Neural cell (in vitro differentiated cells): ENCODE data around the gene ZBTB17. TPM values are rescaled to one million over a fixed set of nuclear protein-coding genes. Genes with fewer than 3 reads are reported as not detected.

Experiments
- H2AFZ ChIP-seq: fragments of 200-600, 300-800 bp; sonication (generic), shearing (Covaris generic); 2 replicates; pipeline ENCODE4 v1.6.0; 2014; ENCODE audit warnings: low read depth, mild to moderate bottlenecking, antibody characterized with exemption, low read length, moderate library complexity
- H3F3A ChIP-seq: fragments of 200-600 bp; shearing (Covaris generic); 2 replicates; pipeline ENCODE4 v1.6.1; 2016; ENCODE audit warnings: mild to moderate bottlenecking, moderate library complexity, mixed read lengths, antibody characterized with exemption, low read length; ENCODE audit not compliant: insufficient read depth, poor library complexity, severe bottlenecking
- H3K27ac ChIP-seq: fragments of 200-600, 300-800 bp; sonication (generic), shearing (Covaris generic); 2 replicates; pipeline ENCODE4 v1.5.1; 2014; ENCODE audit warnings: mild to moderate bottlenecking, low read length, moderate library complexity
- H3K27me3 ChIP-seq: fragments of 300-800, 200-600 bp; sonication (generic), shearing (Covaris generic); 2 replicates; pipeline ENCODE4 v1.6.0; 2014; ENCODE audit warnings: mild to moderate bottlenecking, low read depth, low read length, moderate library complexity; ENCODE audit not compliant: insufficient read depth
- H3K36me3 ChIP-seq: fragments of 300-800, 200-600 bp; sonication (generic), shearing (Covaris generic); 2 replicates; pipeline ENCODE4 v1.5.1; 2014; ENCODE audit warnings: mild to moderate bottlenecking, antibody characterized with exemption, low read length, moderate library complexity; ENCODE audit not compliant: insufficient read depth
- H3K4me2 ChIP-seq: fragments of 300-800, 200-600 bp; sonication (generic), shearing (Covaris generic); 2 replicates; pipeline ENCODE4 v1.6.0; 2014; ENCODE audit warnings: mild to moderate bottlenecking, low read length
- H3K4me3 ChIP-seq: fragments of 300-800, 200-600 bp; sonication (generic), shearing (Covaris generic); 2 replicates; pipeline ENCODE4 v1.5.1; 2014; ENCODE audit warnings: mild to moderate bottlenecking, low read length, moderate library complexity
- H3K79me2 ChIP-seq: fragments of 200-600 bp; shearing (Covaris generic); replicated peaks from 2 replicates; pipeline ENCODE4 v1.6.0; 2014; ENCODE audit warnings: mild to moderate bottlenecking, low read length, moderate library complexity; ENCODE audit not compliant: insufficient read depth
- H3K9ac ChIP-seq: fragments of 300-800, 200-600 bp; sonication (generic), shearing (Covaris generic); 2 replicates; pipeline ENCODE4 v1.6.1; 2016; ENCODE audit warnings: mild to moderate bottlenecking, low read length, mixed read lengths
- H3K9me2 ChIP-seq: fragments of 200-600 bp; shearing (Covaris generic); 2 replicates; pipeline ENCODE4 v1.6.1; 2016; ENCODE audit warnings: mild to moderate bottlenecking, low read length, mixed read lengths; ENCODE audit not compliant: insufficient read depth
- H3K9me3 ChIP-seq: fragments of 200-600, 300-800 bp; sonication (generic), shearing (Covaris generic); 2 replicates; pipeline ENCODE4 v1.6.1; 2016; ENCODE audit warnings: mild to moderate bottlenecking, mixed run types, low read length, moderate library complexity, mixed read lengths
- H4K20me1 ChIP-seq: fragments of 200-600 bp; shearing (Covaris generic); 2 replicates; pipeline ENCODE4 v1.6.1; 2016; ENCODE audit warnings: mild to moderate bottlenecking, mixed run types; ENCODE audit not compliant: insufficient read depth
- EP300 ChIP-seq: fragments of 450-650 bp; conservative IDR thresholded peaks from 2 replicates; pipeline ENCODE4 v1.6.1; 2014; ENCODE audit warnings: antibody characterized with exemption, mild to moderate bottlenecking, moderate library complexity; ENCODE audit not compliant: poor library complexity, severe bottlenecking
- EZH2 ChIP-seq: fragments of 200-600, 300-800 bp; shearing (Covaris generic), sonication (generic); IDR thresholded peaks from 2 replicates; pipeline ENCODE4 v1.6.1; 2014; ENCODE audit warnings: antibody characterized with exemption, low read length, borderline replicate concordance, mild to moderate bottlenecking; ENCODE audit not compliant: insufficient read depth, poor library complexity, severe bottlenecking
- MXI1 ChIP-seq: fragments of 450-650 bp; conservative IDR thresholded peaks from 2 replicates; pipeline ENCODE4 v1.6.1; 2014; ENCODE audit warnings: antibody characterized with exemption, mild to moderate bottlenecking; ENCODE audit not compliant: poor library complexity, severe bottlenecking
- POLR2AphosphoS5 ChIP-seq: IDR thresholded peaks from 2 replicates; pipeline ENCODE4 v1.6.1; 2012
- RAD21 ChIP-seq: fragments of 450-650 bp; conservative IDR thresholded peaks from 2 replicates; pipeline ENCODE4 v1.6.1; 2014; ENCODE audit warnings: antibody characterized with exemption, mild to moderate bottlenecking, moderate library complexity
- SMC3 ChIP-seq: fragments of 450-650 bp; conservative IDR thresholded peaks from 2 replicates; pipeline ENCODE4 v1.6.1; 2014; ENCODE audit warnings: antibody characterized with exemption, mild to moderate bottlenecking, moderate library complexity; ENCODE audit not compliant: poor library complexity
- TAF1 ChIP-seq: IDR thresholded peaks from 2 replicates; pipeline ENCODE4 v1.6.1; 2012; ENCODE audit warnings: low read depth
- polyA plus RNA-seq: library from polyadenylated mRNA; depleted of rRNA; stranded (reverse); fragments of >200 nt; gene quantifications from 2 replicates; pipeline ENCODE4 v1.2.3, GENCODE V29; 2014
- TF ChIP-seq, protein P1 (sequence below): fragments of 450-650 bp; IDR thresholded peaks from 2 replicates; pipeline ENCODE4 v1.5.1; 2014; ENCODE audit warnings: antibody characterized with exemption, mild to moderate bottlenecking, moderate library complexity; ENCODE audit not compliant: poor library complexity, severe bottlenecking
- TF ChIP-seq, protein P2 (sequence below): IDR thresholded peaks from 2 replicates; pipeline ENCODE4 v1.6.1; 2012; ENCODE audit warnings: borderline replicate concordance

The ZBTB17 gene
- polyA plus RNA-seq, 1 donor from 2014 or later = 114 TPM

DNA sequence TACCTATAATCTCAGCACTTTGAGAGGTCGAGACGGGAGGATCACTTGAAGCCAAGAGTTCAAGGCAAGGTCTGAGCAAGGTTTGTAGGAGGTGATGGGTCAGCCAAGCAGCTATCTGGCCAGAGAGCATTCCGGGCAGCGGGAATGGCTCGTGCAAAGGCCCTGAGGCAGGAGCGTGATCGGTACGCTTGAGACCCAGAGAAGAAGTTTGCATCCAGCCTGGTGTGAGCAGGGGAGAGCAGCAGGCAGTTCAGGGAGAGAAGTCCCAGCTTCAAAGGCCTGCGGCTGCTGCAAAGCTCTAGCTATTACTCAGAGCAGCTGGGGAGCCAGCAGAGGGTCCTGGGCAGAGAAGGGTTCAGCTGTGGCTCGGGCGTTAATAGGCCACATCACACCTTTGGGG is 23.0 kb upstream of the ZBTB17 start:
- Histone ChIP-seq H3K36me3 (no peaks in the 10 kb centered on the region), H3K27me3 (no peaks in the 10 kb centered on the region), H3K4me2 (no peak overlapping the region), H3F3A (no peaks in the 10 kb centered on the region), H2AFZ (no peak overlapping the region), H4K20me1 (no peaks in the 10 kb centered on the region), H3K27ac (no peak overlapping the region), H3K9me3 (no peaks in the 10 kb centered on the region), H3K79me2 (no peaks in the 10 kb centered on the region), H3K4me3 (no peak overlapping the region), H3K9me2 (no peaks in the 10 kb centered on the region), H3K9ac (no peak overlapping the region)
- no peak for TF ChIP-seq TAF1
- TF ChIP-seq, protein P1, sequence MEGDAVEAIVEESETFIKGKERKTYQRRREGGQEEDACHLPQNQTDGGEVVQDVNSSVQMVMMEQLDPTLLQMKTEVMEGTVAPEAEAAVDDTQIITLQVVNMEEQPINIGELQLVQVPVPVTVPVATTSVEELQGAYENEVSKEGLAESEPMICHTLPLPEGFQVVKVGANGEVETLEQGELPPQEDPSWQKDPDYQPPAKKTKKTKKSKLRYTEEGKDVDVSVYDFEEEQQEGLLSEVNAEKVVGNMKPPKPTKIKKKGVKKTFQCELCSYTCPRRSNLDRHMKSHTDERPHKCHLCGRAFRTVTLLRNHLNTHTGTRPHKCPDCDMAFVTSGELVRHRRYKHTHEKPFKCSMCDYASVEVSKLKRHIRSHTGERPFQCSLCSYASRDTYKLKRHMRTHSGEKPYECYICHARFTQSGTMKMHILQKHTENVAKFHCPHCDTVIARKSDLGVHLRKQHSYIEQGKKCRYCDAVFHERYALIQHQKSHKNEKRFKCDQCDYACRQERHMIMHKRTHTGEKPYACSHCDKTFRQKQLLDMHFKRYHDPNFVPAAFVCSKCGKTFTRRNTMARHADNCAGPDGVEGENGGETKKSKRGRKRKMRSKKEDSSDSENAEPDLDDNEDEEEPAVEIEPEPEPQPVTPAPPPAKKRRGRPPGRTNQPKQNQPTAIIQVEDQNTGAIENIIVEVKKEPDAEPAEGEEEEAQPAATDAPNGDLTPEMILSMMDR = no peak
- TF ChIP-seq MXI1 = no peak
- TF ChIP-seq RAD21 = no peak
- TF ChIP-seq EZH2 = no peak
- TF ChIP-seq SMC3 = no peak
- TF ChIP-seq EP300 = no peak
- no peak for TF ChIP-seq POLR2AphosphoS5
- TF ChIP-seq, protein P2, sequence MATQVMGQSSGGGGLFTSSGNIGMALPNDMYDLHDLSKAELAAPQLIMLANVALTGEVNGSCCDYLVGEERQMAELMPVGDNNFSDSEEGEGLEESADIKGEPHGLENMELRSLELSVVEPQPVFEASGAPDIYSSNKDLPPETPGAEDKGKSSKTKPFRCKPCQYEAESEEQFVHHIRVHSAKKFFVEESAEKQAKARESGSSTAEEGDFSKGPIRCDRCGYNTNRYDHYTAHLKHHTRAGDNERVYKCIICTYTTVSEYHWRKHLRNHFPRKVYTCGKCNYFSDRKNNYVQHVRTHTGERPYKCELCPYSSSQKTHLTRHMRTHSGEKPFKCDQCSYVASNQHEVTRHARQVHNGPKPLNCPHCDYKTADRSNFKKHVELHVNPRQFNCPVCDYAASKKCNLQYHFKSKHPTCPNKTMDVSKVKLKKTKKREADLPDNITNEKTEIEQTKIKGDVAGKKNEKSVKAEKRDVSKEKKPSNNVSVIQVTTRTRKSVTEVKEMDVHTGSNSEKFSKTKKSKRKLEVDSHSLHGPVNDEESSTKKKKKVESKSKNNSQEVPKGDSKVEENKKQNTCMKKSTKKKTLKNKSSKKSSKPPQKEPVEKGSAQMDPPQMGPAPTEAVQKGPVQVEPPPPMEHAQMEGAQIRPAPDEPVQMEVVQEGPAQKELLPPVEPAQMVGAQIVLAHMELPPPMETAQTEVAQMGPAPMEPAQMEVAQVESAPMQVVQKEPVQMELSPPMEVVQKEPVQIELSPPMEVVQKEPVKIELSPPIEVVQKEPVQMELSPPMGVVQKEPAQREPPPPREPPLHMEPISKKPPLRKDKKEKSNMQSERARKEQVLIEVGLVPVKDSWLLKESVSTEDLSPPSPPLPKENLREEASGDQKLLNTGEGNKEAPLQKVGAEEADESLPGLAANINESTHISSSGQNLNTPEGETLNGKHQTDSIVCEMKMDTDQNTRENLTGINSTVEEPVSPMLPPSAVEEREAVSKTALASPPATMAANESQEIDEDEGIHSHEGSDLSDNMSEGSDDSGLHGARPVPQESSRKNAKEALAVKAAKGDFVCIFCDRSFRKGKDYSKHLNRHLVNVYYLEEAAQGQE = no peak

DNA sequence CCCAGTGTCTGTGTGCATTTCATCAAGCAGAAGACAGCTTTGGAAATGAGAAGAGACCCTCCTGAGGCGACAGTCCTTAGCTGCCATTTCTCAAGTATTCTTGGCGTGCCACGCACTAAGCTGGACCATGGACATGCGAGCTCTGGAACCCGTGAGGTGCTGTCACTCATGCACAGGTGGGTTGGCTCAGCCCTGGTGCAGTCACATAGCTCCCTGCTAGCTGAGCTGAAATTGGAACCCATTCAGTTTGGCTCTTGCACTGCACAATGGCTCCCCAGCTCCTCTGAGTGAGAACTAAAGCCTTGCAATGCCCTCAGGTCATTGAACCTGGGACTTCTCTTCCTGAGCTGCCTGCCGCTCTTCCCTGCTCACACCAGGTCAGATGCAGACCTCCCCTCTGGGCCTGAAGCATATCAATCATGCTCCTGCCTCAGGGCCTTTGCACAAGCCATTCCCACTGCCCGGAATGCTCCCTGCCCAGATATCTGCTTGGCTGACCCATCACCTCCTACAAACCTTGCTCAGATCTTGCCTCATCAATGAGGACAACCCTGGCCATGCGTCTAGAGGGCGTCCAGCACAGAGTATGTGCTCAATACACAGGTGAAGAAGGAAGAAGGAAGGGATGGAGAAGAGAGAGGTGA is 21.9 kb upstream of the ZBTB17 start:
- Histone ChIP-seq H3K9ac (no peak overlapping the region), H3K4me2 (no peak overlapping the region), H4K20me1 (no peaks in the 10 kb centered on the region), H3K27me3 (no peaks in the 10 kb centered on the region), H3K36me3 (no peaks in the 10 kb centered on the region), H3K4me3 (no peak overlapping the region), H3K9me3 (no peaks in the 10 kb centered on the region), H3F3A (no peaks in the 10 kb centered on the region), H2AFZ (no peak overlapping the region), H3K79me2 (no peaks in the 10 kb centered on the region), H3K27ac (no peak overlapping the region), H3K9me2 (no peaks in the 10 kb centered on the region)
- TF ChIP-seq SMC3 (no peak), MXI1 (no peak)
- TF ChIP-seq, protein P1 = no peak
- TF ChIP-seq, protein P2 = no peak
